ENCODE measurements around the gene AASDH. TPM values are rescaled to one million over a fixed set of nuclear protein-coding genes. Genes with fewer than 3 reads are reported as not detected.

Gene AASDH
- total and polyA plus RNA-seq, 4 donors = 2.7 to 13.3 (median 9.1) TPM

DNA sequence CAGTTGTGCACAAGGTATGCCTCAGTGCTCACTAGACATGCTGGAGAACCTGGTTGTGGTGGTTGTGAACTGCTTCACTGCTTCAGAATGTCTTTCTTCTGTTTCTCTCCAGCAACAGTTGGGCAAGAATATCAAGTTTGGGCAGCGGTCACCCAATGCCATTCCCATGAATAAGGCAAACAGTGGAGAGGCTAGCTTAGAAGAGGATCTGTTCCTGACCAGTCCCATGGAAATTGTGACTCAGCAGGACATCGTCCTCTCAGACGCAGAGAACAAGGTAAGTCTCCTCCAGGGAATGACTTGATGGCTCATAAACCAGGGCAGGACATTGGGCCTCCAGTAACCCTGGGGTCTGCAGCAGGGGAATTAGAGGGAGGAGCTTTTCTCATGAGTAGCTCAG is 79.9 kb downstream of the AASDH start:
- Histone ChIP-seq H3K4me1 (ENCODE audit: control insufficient read depth in 4 of 4, insufficient read depth in 4 of 4, low read length in 3 of 4) (no peaks in the 10 kb centered on the region), H3K9me3 (ENCODE audit: control insufficient read depth in 4 of 4, low read length in 3 of 4) (no peaks in the 10 kb centered on the region), H3K36me3 (ENCODE audit: control insufficient read depth in 4 of 4, insufficient read depth in 3 of 4, low read depth in 1 of 4, low read length in 3 of 4) (no peaks in the 10 kb centered on the region), H3K27ac (ENCODE audit: low read depth in 1 of 2, low read length in 2 of 2) (no peak overlapping the region), H3K27me3 (ENCODE audit: control insufficient read depth in 4 of 4, insufficient read depth in 4 of 4, low read length in 3 of 4) (no peaks in the 10 kb centered on the region), H3K4me3 (ENCODE audit: low read depth in 1 of 3, low read length in 3 of 3) (no peak overlapping the region), H3K9ac (ENCODE audit: low read depth in 1 of 2, low read length in 2 of 2) (no peak overlapping the region)
- 91% methylated on average over 3 of the region's 3 CpGs for WGBS
- TF ChIP-seq EGR1 (IDR thresholded peaks at IDR 0.05; ENCODE audit: low read depth in 2 of 2) = no peak
- no peak for TF ChIP-seq TAF1 (conservative IDR thresholded peaks at IDR 0.05)
- no peak for TF ChIP-seq JUND (IDR thresholded peaks at IDR 0.05)
- TF ChIP-seq FOXA1 (IDR thresholded peaks at IDR 0.05) = no peak
- TF ChIP-seq GABPA (IDR thresholded peaks at IDR 0.05 in 1 of 2, conservative IDR thresholded peaks at IDR 0.05 in 1 of 2) = no peak
- TF ChIP-seq SP1 (IDR thresholded peaks at IDR 0.05) = no peak
- no peak for TF ChIP-seq HNF4G (IDR thresholded peaks at IDR 0.05)
- TF ChIP-seq CTCF (IDR thresholded peaks at IDR 0.05; ENCODE audit: low read depth, low read length, missing input control) = no peak
- no peak for TF ChIP-seq NR2F2 (IDR thresholded peaks at IDR 0.05)
- no peak for TF ChIP-seq YY1 (IDR thresholded peaks at IDR 0.05)
- no peak for TF ChIP-seq FOXA2 (IDR thresholded peaks at IDR 0.05)
- TF ChIP-seq REST (IDR thresholded peaks at IDR 0.05) = no peak
- DNase-seq (ENCODE audit: low spot score) = no peak

- H3K9ac ChIP-seq (ENCODE audit: low read depth in 1 of 2, low read length in 2 of 2) = no peak overlapping the region
- no peaks in the 10 kb centered on the region for H3K27me3 ChIP-seq (ENCODE audit: control insufficient read depth in 4 of 4, insufficient read depth in 4 of 4, low read length in 3 of 4)
- WGBS = 95% methylated on average over 1 of the region's 1 CpG
- no peak overlapping the region for H3K27ac ChIP-seq (ENCODE audit: low read depth in 1 of 2, low read length in 2 of 2)
- H3K4me1 ChIP-seq (ENCODE audit: control insufficient read depth in 4 of 4, insufficient read depth in 4 of 4, low read length in 3 of 4) = peaks cover 0 to 3% (median 0%) of the 10 kb centered on the region in 4 donors
- H3K4me3 ChIP-seq (ENCODE audit: low read depth in 1 of 3, low read length in 3 of 3) = no peak overlapping the region
- TF ChIP-seq GABPA (IDR thresholded peaks at IDR 0.05 in 1 of 2, conservative IDR thresholded peaks at IDR 0.05 in 1 of 2) (no peak), CTCF (IDR thresholded peaks at IDR 0.05; ENCODE audit: low read depth, low read length, missing input control) (no peak), NR2F2 (IDR thresholded peaks at IDR 0.05) (no peak), FOXA2 (IDR thresholded peaks at IDR 0.05) (no peak), HNF4A (conservative IDR thresholded peaks at IDR 0.05) (no peak), TAF1 (conservative IDR thresholded peaks at IDR 0.05) (no peak), YY1 (IDR thresholded peaks at IDR 0.05) (no peak), JUND (IDR thresholded peaks at IDR 0.05) (no peak), ZBTB33 (IDR thresholded peaks at IDR 0.05) (no peak), RXRA (IDR thresholded peaks at IDR 0.05) (no peak), HNF4G (IDR thresholded peaks at IDR 0.05) (no peak), RAD21 (IDR thresholded peaks at IDR 0.05) (no peak), FOXA1 (IDR thresholded peaks at IDR 0.05) (no peak), EGR1 (IDR thresholded peaks at IDR 0.05; ENCODE audit: low read depth in 2 of 2) (no peak), SP1 (IDR thresholded peaks at IDR 0.05) (no peak), REST (IDR thresholded peaks at IDR 0.05) (no peak)
- TF ChIP-seq, protein P1, sequence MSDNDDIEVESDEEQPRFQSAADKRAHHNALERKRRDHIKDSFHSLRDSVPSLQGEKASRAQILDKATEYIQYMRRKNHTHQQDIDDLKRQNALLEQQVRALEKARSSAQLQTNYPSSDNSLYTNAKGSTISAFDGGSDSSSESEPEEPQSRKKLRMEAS (IDR thresholded peaks at IDR 0.05) = no peak
- TF ChIP-seq, protein P2, sequence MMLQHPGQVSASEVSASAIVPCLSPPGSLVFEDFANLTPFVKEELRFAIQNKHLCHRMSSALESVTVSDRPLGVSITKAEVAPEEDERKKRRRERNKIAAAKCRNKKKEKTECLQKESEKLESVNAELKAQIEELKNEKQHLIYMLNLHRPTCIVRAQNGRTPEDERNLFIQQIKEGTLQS (IDR thresholded peaks at IDR 0.05) = no peak
- DNase-seq (ENCODE audit: low spot score) = no peak
- H3K36me3 ChIP-seq (ENCODE audit: control insufficient read depth in 4 of 4, insufficient read depth in 3 of 4, low read depth in 1 of 4, low read length in 3 of 4) = no peaks in the 10 kb centered on the region
- no peaks in the 10 kb centered on the region for H3K9me3 ChIP-seq (ENCODE audit: control insufficient read depth in 4 of 4, low read length in 3 of 4)
These were observed 81.9 kb downstream of the AASDH start for GRCh38 chr4:56305390-56305789.
